HCT116 (cell line): Measurements from ENCODE around the gene TSPAN15. TPM values are rescaled to one million over a fixed set of nuclear protein-coding genes. Genes with fewer than 3 reads are reported as not detected.

Experiments used
- ATAC-seq: fragments of 200-7000 bp; cut with Tn5 transposase; 2 replicates; pipeline ENCODE4 v1.9.1; 2020; ENCODE audit warnings: mild to moderate bottlenecking, moderate library complexity
- BruUV-seq: library from RNA; stranded (reverse); fragments of 400-500 nt; replicated peaks from 2 replicates; lab custom pipeline; 2021; lab: Mats Ljungman, UMichigan
- CTCF ChIA-PET: fragments of 300-600 bp; sonication (Branson Sonifier 250); formaldehyde crosslinking; loops from one replicate; lab custom pipeline; 2021; ENCODE audit warnings: antibody characterized with exemption; lab: Charles Lee
- POLR2A ChIA-PET: fragments of 300-600, 350-600 bp; sonication (Branson Sonifier 250); formaldehyde crosslinking; loops from one replicate; lab custom pipeline; 2021; ENCODE audit warnings: antibody characterized with exemption; lab: Charles Lee
- RAD21 ChIA-PET, 2 experiments: fragments of 300-600 bp; sonication (Branson Sonifier 250); formaldehyde crosslinking; loops; one replicate each; lab custom pipeline; 2023; ENCODE audit warnings: low total read pairs in 2 of 2; ENCODE audit not compliant: uncharacterized antibody in 2 of 2, unreplicated experiment in 2 of 2, low non-redundant PET in 1 of 2; lab: Charles Lee
- DNase-seq: peaks from one replicate; pipeline ENCODE4 v3.0.0-alpha.2; 2010; ENCODE audit warnings: low read depth, low spot score
- H2AFZ ChIP-seq: fragments of 200-600 bp; shearing (Covaris generic), sonication (generic); 2 replicates; pipeline ENCODE4 v1.6.1; 2017; ENCODE audit warnings: low read depth, mixed run types, mixed read lengths, antibody characterized with exemption, low read length; ENCODE audit not compliant: poor library complexity, severe bottlenecking
- H3K27ac ChIP-seq: 2 replicates; pipeline ENCODE4 v1.5.1; 2012; ENCODE audit warnings: low read depth, low read length
- H3K27me3 ChIP-seq: fragments of 200-600 bp; sonication (generic); 2 replicates; pipeline ENCODE4 v1.6.1; 2016; ENCODE audit warnings: mixed run types, low read length, mixed read lengths; ENCODE audit not compliant: insufficient read depth
- H3K36me3 ChIP-seq, 2 experiments: fragments of 200-500 bp in 1 of 2; fragments of 200-600 bp in 1 of 2; sonication (Bioruptor generic) in 1 of 2; sonication (generic) in 1 of 2; 2 replicates each; pipeline versions ENCODE4 v1.5.1 to v1.6.1; 2014 to 2016; ENCODE audit warnings: low read length in 2 of 2, inconsistent platforms in 1 of 2, mixed read lengths in 1 of 2, mixed run types in 1 of 2; ENCODE audit not compliant: insufficient read depth in 2 of 2, control insufficient read depth in 1 of 2
- H3K4me1 ChIP-seq, 2 experiments: fragments of 200-600 bp in 1 of 2; sonication (generic) in 1 of 2; 2 replicates each; pipeline versions ENCODE4 v1.5.1 to v1.6.1; 2012 to 2017; ENCODE audit warnings: low read length in 2 of 2, inconsistent platforms in 1 of 2, mild to moderate bottlenecking in 1 of 2, mixed read lengths in 1 of 2, mixed run types in 1 of 2, moderate library complexity in 1 of 2; ENCODE audit not compliant: insufficient read depth in 2 of 2, control insufficient read depth in 1 of 2
- H3K4me2 ChIP-seq: fragments of 200-600 bp; sonication (generic); 2 replicates; pipeline ENCODE4 v1.6.1; 2017; ENCODE audit warnings: mixed run types, low read length, mixed read lengths
- H3K4me3 ChIP-seq, 2 experiments: fragments of 200-600 bp in 1 of 2; sonication (generic) in 1 of 2; replicated peaks in 1 of 2; 2 replicates each; pipeline ENCODE4 v1.5.1; 2011 to 2016; ENCODE audit warnings: low read length in 2 of 2, control low read depth in 1 of 2, low read depth in 1 of 2, mild to moderate bottlenecking in 1 of 2, mixed read lengths in 1 of 2, mixed run types in 1 of 2
- H3K79me2 ChIP-seq: fragments of 200-600 bp; sonication (generic); 2 replicates; pipeline ENCODE4 v1.6.1; 2017; ENCODE audit warnings: mild to moderate bottlenecking, mixed run types, low read length, moderate library complexity, mixed read lengths; ENCODE audit not compliant: insufficient read depth
- H3K9ac ChIP-seq: fragments of 200-600 bp; sonication (generic); 2 replicates; pipeline ENCODE4 v1.6.1; 2016; ENCODE audit warnings: low read length, mixed read lengths
- H3K9me2 ChIP-seq: fragments of 200-600 bp; sonication (generic), shearing (Covaris generic); 2 replicates; pipeline ENCODE4 v1.6.1; 2017; ENCODE audit warnings: mixed run types, mild to moderate bottlenecking, moderate library complexity; ENCODE audit not compliant: insufficient read depth
- H3K9me3 ChIP-seq, 2 experiments: fragments of 200-500 bp in 1 of 2; fragments of 200-600 bp in 1 of 2; sonication (Bioruptor generic) in 1 of 2; sonication (generic) in 1 of 2; 2 replicates each; pipeline ENCODE4 v1.6.1; 2014 to 2017; ENCODE audit warnings: low read length in 2 of 2, mixed read lengths in 2 of 2, inconsistent platforms in 1 of 2, low read depth in 1 of 2, mild to moderate bottlenecking in 1 of 2, mixed run types in 1 of 2, moderate library complexity in 1 of 2; ENCODE audit not compliant: control insufficient read depth in 1 of 2, insufficient read depth in 1 of 2
- H4K20me1 ChIP-seq: fragments of 200-600 bp; sonication (generic), shearing (Covaris generic); 2 replicates; pipeline ENCODE4 v1.6.1; 2017; ENCODE audit warnings: mixed run types, mild to moderate bottlenecking, moderate library complexity; ENCODE audit not compliant: insufficient read depth
- ATF3 ChIP-seq: IDR thresholded peaks from 2 replicates; pipeline ENCODE4 v1.6.1; 2012
- CEBPB ChIP-seq: IDR thresholded peaks from 2 replicates; pipeline ENCODE4 v1.6.1; 2012; ENCODE audit warnings: low read depth
- EZH2phosphoT487 ChIP-seq: fragments of 200-600 bp; IDR thresholded peaks from 2 replicates; pipeline ENCODE4 v1.6.1; 2018; ENCODE audit warnings: antibody characterized with exemption, borderline replicate concordance
- REST ChIP-seq: IDR thresholded peaks from 2 replicates; pipeline ENCODE4 v1.6.1; 2012; ENCODE audit warnings: low read depth
- ZBTB33 ChIP-seq: IDR thresholded peaks from 2 replicates; pipeline ENCODE4 v1.6.1; 2011; ENCODE audit warnings: mild to moderate bottlenecking, low read length, moderate library complexity; ENCODE audit not compliant: insufficient replicate concordance; ENCODE audit errors: extremely low read depth
- intact Hi-C: fragments of 100-400 bp; cut with micrococcal nuclease; formaldehyde crosslinking; loops from 2 replicates; pipeline ENCODE4 v1.10.0; 2022
- total RNA-seq: library from RNA; stranded (reverse); gene quantifications from one replicate; pipeline ENCODE4 v1.2.1, GENCODE V29; 2021; ENCODE audit not compliant: unreplicated experiment

TSPAN15 gene
- total RNA-seq, 1 experiment from 2014 or later, result 16.0 TPM

GRCh38 chr10:69437321-69438259 is 13.7 kb upstream of the TSPAN15 start:
- H3K4me2 ChIP-seq, result peak overlapping the region; percentile 72
- peaks cover 23 to 28% of the 10 kb centered on the region in 2 experiments for H3K4me1 ChIP-seq
- no peaks in the 10 kb centered on the region for H3K79me2 ChIP-seq
- RAD21 ChIA-PET, result no interaction called here
- BruUV-seq, result no TSS peak
- H4K20me1 ChIP-seq, result no peaks in the 10 kb centered on the region
- H3K27ac ChIP-seq, result peak overlapping the region; percentile 49; the same call in 1 of the 2 replicates
- intact Hi-C loops, result no loop called here
- POLR2A ChIA-PET, result interaction anchor here (1.1 kb wide), 1 partner anchor 12 kb away, joined by 6 read pairs; no protein-coding TSS in a partner anchor
- no peaks in the 10 kb centered on the region for H3K9me3 ChIP-seq
- no peak for DNase-seq
- ATAC-seq, result no peak
- H3K36me3 ChIP-seq, result no peaks in the 10 kb centered on the region
- peak overlapping the region; percentile 97 for H2AFZ ChIP-seq
- no peaks in the 10 kb centered on the region for H3K9me2 ChIP-seq
- H3K9ac ChIP-seq, result no peak overlapping the region
- TF ChIP-seq EZH2phosphoT487, result no peak
- TF ChIP-seq ATF3, result no peak
- TF ChIP-seq REST, result no peak
- TF ChIP-seq ZBTB33, result no peak
- no peak for TF ChIP-seq CEBPB
- CTCF ChIA-PET, result interaction anchor here (1.7 to 3.0 kb wide), 2 partner anchors 12 to 29 kb away, joined by 7 to 21 read pairs; partner anchors contain the start of gene TSPAN15
- no peak overlapping the region for H3K4me3 ChIP-seq
- no peaks in the 10 kb centered on the region for H3K27me3 ChIP-seq
